ENCODE measurements around the gene OR2AT4.
"Not testable (repeated sequence)": the region's sequence is repeated elsewhere in the genome, so short reads cannot be mapped to it uniquely, and the experiment has no call there.

OR2AT4 gene

DNA sequence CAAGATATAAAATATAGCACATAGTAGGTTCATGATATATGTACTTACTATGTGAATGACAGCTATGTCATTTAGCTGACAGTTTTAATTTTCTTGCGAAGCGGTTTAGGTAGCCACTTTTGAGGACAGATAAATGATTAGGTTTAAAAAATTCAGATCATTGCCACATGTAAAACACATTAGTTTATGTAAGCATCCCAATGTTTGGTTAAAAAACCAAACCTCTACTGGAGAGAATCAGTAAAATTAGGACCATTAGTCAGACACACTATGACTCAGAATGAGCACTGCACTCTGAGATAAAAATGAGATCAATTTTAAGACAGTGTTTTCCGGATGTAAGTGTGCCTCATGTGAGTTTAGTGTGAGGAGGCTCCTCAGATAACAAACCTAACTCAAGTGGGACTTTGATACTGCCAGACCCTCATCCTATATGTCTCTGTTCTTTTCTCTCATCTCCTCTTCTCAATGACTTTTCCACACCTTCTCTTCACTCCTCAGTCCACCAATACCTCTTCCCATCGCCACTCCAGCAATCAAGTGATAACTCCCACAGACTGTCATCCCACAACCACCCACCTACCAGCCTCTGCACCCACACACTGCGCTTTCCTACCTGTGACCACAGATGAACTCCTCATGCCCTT lies 6.8 kb upstream of the OR2AT4 start:
- DNase-seq (ENCODE audit: low read depth): no peak

DNA sequence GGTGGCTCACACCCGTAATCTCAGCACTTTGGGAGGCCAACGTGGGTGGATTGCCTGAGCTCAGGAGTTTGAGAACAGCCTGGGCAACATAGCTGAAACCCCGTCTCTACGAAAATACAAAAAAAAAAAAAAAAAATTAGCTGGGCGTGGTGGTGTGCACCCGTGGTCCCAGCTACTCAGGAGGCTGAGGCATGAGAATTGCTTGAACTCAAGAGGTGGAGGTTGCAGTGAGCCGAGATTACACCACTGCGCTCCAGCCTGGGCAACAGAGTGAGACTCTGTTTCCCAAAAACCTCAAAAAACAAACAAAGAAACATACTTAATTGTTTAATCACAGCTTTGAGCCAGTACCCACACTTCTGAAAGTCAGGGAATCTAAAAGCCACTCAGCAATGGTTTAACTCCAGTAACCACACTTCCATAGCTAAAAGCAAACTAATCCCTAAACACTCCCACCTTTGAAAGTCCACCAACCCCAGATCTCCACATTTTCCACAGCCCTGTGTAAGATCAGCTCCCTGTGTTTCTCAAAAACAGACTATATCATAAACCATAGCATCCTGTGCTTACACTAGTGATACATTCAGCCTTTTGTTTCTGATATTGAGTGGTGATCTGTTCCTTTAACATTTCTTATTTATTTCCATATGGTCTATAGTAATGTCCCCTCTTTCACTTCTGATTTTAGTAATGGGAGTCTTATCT lies 4.9 kb upstream of the OR2AT4 start:
- no peak for DNase-seq (ENCODE audit: low read depth)

DNA sequence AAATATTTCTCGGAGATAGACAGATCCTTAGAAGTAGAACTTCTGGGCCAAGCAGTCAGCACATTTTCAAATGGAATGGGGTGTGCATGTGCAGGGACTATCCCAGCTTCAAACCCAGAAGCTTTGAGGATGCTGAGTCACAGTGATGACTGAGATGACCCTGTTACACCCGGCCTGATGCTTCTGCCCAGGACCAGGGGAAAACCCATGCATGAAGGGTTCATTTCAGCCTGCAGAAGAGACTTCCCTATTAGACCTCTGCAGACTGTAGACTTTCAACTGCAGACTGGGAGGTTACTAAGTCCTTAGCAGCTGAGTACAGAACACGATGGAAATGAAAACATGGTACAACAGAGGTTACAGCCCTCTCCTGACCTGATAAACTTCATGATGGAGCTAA lies 3.6 kb upstream of the OR2AT4 start:
- no peak for DNase-seq (ENCODE audit: low read depth)

DNA sequence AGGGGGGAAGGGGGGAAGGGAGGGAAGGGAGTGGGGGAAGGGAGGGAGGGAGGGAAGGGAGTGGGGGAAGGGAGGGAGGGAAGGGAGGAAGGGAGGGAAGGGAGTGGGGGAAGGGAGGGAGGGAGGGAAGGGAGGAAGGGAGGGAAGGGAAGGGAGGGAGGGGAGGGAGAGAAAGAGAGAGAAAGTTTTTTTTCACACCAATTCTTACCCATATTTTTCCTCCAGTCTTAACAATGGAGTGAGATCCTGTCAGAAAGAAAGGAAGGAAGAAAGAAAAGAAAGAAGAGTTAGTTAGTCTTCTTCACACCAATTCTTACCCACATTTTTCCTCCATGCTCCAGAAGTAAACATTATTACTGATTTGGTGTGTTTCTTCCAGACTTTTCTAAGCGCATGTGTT lies 3.0 kb upstream of the OR2AT4 start:
- no peak for DNase-seq (ENCODE audit: low read depth)

DNA sequence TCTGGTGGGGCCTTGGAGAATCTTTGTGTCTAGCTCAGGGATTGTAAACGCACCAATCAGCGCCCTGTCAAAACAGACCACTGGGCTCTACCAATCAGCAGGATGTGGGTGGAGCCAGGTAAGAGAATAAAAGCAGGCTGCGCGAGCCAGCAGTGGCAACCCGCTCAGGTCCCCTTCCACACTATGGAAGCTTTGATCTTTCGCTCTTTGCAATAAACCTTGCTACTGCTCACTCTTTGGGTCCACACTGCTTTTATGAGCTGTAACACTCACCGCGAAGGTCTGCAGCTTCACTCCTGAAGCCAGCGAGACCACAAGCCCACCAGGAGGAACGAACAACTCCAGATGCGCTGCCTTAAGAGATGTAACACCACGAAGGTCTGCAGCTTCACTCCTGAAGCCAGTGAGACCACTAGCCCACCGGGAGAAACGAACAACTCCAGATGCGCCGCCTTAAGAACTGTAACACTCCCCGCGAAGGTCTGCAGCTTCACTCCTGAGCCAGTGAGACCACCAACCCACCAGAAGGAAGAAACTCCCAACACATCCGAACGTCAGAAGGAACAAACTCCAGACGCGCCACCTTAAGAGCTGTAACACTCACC lies 2.3 kb upstream of the OR2AT4 start:
- DNase-seq (ENCODE audit: low read depth): not testable (repeated sequence)

DNA sequence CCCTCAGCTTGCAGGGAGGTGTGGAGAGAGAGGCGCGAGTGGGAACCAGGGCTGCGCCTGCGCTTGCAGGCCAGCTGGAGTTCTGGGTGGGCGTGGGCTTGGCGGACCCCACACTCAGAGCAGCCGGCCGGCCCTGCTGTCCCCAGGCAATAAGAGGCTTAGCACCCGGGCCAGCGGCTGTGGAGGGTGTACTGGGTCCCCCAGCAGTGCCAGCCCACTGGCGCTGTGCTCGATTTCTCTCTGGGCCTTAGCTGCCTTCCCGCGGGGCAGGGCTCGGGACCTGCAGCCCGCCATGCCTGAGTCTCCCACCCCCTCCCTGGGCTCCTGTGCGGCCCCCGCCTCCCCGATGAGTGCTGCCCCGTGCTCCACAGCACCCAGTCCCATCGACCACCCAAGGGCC lies 1.5 kb upstream of the OR2AT4 start:
- not testable (repeated sequence) for DNase-seq (ENCODE audit: low read depth)

DNA sequence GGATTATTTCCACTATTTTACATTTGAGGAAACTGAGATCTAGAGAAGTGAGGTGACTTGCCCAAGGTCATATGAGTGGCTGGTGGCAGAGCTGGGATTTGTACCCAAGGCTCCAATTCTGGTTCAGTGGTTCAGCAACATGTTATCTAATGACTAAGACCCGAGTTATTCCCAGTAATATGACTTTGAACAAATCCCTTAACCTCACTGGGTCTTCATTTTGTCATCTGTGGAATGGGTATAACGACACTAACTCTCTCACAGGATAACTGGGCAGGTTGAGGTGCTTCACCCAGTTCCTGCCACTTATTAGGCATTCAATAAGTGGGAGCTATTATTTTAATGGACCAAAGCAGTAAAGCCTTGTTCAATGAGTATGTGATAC lies 489 bp upstream of the OR2AT4 start:
- no peak for DNase-seq (ENCODE audit: low read depth)

DNA sequence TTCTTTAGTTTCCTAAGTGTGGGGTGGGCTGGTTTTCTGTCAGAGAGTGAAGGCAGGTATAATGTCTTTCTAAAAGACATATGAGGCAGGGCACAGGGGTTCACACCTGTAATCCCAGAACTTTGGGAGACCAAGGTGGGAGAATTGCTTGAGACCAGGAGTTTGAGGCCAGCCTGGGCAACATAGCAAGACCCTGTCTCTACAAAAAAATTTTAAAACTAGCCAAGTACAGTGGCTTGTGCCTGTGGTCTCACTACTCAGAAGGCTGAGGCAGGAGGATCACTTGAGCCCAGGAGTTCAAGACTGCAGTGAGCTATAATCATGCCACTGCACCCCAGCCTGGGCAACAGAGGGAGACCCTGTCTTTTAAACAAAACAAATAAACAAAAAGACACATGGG lies 2.3 kb downstream of the OR2AT4 start:
- not testable (repeated sequence) for DNase-seq (ENCODE audit: low read depth)

DNA sequence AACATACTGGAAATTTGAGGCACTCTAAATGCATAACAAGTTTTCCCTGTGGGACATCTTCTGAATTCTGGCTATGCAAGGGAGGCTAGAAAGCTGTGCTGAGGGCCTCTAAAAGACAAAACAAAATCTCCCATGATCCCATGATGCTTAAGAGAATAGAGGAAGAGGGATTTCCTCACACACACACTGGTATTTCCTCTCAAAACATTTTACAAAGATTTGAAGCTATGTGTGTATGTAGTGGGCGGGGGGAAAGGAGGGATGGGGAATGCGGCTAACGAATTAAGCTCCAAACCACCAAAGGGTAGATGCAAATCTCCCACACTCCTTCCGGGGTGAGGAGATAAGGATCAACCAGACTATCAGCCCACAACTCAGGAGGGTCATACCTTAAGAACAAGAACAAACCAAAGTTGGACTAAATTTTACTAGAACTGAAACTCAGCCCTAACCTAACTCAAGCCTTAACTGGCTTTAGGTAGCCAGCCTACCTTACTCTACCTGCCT lies 6.0 kb downstream of the OR2AT4 start:
- no peak for DNase-seq (ENCODE audit: low read depth)

DNA sequence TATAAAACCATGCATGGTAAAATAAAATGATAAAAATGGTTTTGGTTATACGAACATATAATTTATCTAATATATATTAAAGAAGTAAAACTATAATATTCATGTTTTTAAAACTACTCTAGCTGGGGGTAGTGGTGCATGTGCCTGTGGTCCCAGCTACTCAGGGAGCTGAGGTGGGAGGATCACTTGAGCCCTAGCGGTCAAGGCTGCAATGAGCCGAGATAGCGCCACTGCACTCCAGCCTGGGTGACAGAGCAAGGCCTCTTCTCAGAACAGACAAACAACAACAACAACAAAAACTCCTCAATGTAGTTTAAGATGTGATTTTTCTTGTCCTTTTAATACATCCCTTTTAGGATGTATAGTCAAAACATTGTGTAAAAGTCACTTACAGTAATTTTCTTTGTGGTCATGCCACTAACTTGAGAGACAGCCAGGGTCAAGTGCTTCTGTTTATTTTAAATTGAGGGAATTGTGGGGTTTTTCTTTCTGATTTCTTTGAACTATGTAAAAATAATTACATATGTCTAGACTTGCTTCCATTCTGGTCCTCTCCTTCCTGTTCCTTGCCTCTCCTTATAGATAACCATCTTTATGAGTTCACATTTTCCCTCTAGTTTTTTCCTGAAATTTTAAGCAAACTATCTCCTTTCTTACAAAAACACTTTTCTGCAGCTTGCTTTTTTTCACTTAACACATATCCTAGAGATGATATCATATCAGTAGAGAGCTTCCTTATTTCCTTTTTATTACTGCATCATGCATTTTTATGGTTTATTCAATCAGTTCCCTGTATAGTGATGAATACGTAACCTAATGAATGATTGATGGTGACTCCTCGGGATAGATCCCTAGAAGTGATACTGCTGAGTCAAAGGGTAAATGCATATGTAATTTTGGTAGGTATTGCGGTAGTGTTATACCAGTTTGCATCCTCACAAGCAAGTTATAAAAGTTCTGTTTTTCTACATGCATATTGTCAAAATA lies 9.1 kb downstream of the OR2AT4 start:
- no peak for DNase-seq (ENCODE audit: low read depth)

DNA sequence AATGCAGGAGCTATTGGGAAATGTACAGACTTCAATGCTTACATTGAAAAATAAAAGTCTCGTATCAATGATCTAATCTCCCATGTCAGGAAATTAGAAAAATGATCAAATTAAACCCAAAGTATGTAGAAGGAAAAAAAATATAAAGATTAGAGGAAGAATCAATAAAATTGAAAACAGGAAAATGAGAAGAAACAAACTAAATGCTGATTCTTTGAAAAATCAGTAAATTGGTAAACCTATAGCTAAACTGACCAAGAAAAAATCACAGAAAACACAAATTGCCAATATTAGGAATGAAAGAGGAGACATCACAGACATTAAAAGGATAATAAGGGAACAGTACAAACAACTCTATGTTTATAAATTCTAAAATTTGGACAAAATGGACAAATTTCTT lies 11.8 kb downstream of the OR2AT4 start:
- no peak for DNase-seq (ENCODE audit: low read depth)

DNA sequence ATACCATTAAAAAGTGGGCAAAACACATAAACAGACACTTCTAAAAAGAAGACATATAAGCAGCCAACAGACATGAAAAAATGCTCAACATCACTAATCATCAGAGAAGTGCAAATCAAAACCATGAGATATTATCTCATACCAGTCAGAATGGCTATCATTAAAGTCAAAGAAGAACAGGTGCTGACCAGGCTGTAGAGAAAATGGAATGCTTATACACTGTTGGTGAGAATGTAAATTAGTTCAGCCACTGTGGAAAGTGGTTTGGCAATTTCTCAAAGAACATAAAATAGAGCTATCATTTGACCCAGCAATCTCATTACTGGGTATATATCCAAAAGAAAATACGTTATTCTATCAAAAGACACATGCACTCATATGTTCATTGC lies 13.5 kb downstream of the OR2AT4 start:
- no peak for DNase-seq (ENCODE audit: low read depth)

DNA sequence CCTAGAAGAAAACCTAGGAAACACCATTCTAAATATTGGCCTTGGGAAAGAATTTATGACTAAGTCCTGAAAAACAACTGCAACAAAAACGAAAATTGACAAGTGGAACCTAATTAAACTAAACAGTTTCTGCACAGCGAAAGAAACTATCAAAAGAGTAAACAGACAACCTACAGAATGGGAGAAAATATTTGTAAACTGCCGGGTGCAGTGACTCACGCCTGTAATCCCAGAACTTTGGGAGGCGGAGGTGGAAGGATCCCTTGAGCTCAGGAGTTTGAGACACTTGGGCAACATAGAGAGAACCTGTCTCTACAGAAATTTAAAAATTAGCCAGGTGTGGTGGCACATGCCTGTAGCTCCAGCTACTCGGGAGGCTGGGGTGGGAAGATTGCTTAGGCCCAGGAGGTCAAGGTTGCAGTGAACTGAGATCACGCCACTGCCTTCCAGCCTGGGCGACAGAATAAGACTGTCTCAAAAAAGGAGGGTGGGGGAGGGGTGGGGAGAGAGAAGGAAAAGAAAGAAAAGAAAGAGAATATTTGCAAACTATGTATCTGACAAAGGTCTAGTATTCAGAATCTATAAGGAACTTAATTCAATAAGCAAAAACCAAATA lies 14.0 kb downstream of the OR2AT4 start:
- DNase-seq (ENCODE audit: low read depth): no peak

DNA sequence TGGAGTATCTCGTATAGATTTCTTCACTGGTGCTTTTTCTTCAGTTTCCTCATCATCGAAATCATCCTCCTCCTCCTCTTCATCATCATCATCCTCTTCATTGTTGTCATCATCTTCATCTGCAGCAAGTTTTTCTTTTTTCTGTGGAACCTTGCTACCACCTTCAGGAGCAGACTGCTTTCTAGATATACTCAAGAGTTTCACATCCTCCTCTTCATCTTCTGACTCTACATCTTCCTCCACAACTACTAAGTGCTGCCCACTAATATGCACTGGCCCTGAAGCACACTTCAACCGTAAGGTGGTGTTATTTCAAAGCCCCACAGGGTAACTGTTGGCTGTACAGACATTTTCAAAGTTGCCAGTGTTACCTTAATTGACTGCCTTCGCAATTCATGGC lies 17.1 kb downstream of the OR2AT4 start:
- DNase-seq (ENCODE audit: low read depth): no peak

DNA sequence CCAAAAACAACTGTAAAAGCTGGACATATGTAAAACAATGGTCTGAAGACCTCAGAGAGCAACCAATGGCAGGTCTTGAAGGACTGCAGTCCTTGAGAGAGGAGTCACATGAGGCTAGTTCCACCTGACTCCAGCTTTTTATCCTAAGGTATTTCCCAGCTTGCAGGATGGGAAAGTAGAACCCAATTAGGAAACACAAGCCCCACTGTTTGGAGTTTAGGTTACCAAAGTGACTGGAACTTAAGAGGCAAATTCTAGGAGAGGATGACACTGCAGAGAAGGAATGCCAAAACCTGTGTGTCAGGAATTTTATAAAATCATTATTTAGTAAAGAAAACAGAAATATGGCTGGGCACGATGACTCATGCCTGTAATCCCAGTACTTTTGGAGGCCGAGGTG lies 18.4 kb downstream of the OR2AT4 start:
- no peak for DNase-seq (ENCODE audit: low read depth)

DNA sequence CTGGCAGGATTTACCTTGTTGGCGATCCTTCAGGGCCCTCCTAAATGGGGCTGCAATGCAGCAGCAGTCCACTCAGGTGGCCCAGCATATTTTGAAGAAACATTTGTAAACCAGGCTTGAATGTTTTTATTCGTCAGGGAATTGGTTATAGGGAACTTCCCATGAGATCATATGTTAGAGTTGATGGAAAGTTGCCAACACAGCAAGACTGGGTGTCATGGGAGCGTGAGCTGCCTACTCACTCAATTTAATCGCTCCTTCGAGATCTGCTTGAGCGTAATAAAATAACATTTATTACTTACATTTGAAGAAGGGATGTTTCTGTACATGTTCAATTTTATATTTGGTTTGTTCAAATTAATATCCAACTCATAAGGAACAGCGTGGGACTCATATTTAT lies 19.4 kb downstream of the OR2AT4 start:
- DNase-seq (ENCODE audit: low read depth): no peak

DNA sequence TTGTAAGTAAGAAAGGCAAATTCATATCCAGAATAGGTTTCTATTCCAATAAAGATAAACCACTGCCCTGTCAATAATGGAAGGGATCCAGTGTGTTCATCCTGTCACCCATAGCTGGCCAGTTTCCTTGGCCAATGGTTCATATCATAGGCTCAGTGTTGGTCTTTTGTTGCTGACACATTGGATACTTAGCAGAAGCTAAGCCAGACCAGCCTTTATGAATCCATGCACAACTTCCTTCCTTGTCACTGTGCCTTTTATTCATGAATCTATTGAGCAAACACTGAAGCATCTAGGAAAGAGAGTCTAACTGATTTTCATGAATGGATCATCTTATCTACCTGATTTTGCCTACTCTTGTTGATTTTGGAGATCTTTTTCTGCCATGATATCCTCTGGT lies 20.0 kb downstream of the OR2AT4 start:
- DNase-seq (ENCODE audit: low read depth): no peak

DNA sequence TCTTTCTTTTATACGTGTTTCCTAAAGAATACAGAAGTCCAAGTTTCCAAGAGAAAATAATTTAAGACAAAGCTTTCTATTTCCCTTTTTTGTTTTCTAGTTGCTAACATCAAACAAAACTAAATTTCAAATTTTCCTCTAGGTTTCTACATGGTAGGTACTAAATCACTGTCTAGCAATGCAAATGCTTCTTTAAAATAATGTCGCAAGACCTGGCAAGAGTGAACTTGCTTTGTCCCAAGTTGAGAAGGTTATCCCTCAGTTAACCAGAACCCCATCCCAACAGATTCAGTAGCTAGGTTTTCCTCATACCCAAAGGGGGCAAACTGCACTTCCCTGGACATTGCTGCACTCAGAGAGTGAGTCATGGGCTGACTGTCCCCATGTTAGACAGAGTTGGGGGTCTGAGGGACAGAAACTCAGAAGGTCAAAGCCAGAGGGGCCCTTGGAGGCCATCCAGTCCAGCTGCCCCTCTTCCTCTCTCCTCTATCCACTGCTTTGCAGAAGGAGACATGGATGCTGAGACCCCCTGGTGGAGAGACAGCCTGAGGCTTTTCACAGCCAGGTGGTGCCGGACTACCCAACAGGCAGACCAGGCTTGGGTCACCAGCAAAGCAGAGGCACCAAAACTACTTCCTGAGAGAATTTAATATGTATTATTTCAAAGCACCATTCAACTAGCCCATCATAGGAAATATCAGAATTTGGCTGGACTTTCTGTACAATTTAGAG lies 23.1 kb downstream of the OR2AT4 start:
- no peak for DNase-seq (ENCODE audit: low read depth)

DNA sequence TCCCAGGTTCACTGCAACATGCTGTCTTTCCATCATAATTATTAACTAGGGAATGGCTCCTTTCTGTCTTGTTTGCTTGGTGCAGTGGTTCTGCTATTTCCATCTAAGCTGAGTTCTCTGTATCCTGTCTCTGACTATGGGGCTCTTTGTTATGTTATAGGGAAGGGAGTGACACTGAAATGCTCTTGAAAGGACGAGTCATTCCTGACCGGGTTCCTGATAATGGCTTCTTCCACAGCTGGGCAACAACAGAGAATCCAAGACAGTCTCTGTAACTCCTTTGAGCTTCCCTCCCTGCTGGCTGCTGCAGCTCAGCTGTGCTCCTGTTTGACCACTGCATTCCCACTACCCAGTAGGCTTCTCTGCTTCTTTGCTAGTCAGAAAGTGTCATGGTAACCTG lies 24.1 kb downstream of the OR2AT4 start:
- DNase-seq (ENCODE audit: low read depth): no peak

DNA sequence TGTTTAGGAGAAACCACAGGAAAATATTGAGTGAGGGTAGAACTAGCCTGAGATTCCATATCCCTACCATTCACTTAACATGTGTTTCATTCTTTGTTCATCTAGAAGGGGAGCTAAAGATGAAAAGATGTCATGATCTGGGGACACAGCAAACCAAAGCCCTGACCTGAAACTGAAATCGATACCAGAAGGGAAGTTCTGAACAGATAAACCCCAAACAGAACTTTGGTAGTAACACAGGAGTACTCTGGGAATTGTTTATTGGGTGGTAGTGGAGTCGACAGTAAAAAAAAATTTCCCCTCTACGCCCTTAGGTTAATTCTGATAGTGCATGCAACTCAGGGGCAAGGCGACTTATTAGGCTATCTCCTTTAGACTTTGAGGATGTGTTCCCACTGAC lies 27.2 kb downstream of the OR2AT4 start:
- DNase-seq (ENCODE audit: low read depth): no peak

DNA sequence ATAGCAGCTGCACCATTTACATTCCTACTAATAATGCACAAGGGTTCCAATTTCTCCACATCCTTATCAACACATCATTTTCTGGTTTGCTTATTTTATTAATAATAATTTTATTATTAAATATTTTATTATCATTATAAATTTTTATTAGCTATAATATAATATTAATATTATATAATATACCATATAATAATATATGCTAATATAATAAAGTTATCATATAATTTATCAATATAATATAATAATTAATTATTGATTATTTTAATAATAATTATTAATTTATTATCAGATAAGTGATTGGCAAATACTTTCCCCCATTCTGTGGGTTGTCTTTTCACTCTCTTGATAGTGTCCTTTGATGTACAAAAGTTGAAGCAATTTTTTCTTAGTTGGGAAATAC lies 27.7 kb downstream of the OR2AT4 start:
- DNase-seq (ENCODE audit: low read depth): no peak

Data from stimulated activated CD8-positive, alpha-beta memory T cell treated with anti-CD3 and anti-CD28 coated beads, Interleukin-4, amount 100 ng/mL, for 24 hours (primary cell).